HFFc6 (cell line): ENCODE measurements around the gene CTDP1. TPM values are rescaled to one million over a fixed set of nuclear protein-coding genes. Genes with fewer than 3 reads are reported as not detected.

Experiments used
- DNase-seq: peaks from one replicate; pipeline ENCODE4 v3.0.0-alpha.2; 2018
- H3K27ac Mint-ChIP-seq: 2 replicates; pipeline ENCODE4 v1.8.0; 2020; ENCODE audit warnings: mild to moderate bottlenecking, mixed read lengths
- H3K27me3 Mint-ChIP-seq: 2 replicates; pipeline ENCODE4 v1.8.0; 2021; ENCODE audit warnings: mild to moderate bottlenecking, moderate library complexity, mixed read lengths; ENCODE audit not compliant: insufficient read depth
- H3K36me3 Mint-ChIP-seq: 2 replicates; pipeline ENCODE4 v1.8.0; 2021; ENCODE audit warnings: low read depth, mixed read lengths
- H3K4me1 Mint-ChIP-seq: 2 replicates; pipeline ENCODE4 v1.8.0; 2020; ENCODE audit warnings: low read depth, mixed read lengths
- H3K4me3 Mint-ChIP-seq: 2 replicates; pipeline ENCODE4 v1.8.0; 2020; ENCODE audit warnings: mild to moderate bottlenecking, moderate library complexity, mixed read lengths
- H3K9me3 Mint-ChIP-seq: 2 replicates; pipeline ENCODE4 v1.8.0; 2020; ENCODE audit warnings: mild to moderate bottlenecking, mixed read lengths
- CTCF ChIP-seq: fragments of 200-600 bp; sonication (generic); IDR thresholded peaks from 2 replicates; pipeline ENCODE4 v1.5.0; 2021; ENCODE audit warnings: antibody characterized with exemption, mild to moderate bottlenecking
- total RNA-seq, 6 experiments: library from RNA; stranded (reverse); fragmentation: NEBNext Ultra II Directional; extraction: Animal tissue kit (Norgen Biotek cat#: 25700); gene quantifications; 2 replicates in 1 of 6; 3 replicates in 5 of 6; pipeline ENCODE4 v1.2.3, GENCODE V29; 2021

The CTDP1 gene
- total RNA-seq, 6 experiments from 2014 or later: 15.6 to 18.2 (median 16.6) TPM

GRCh38 chr18:79720359-79720733 is 40.7 kb downstream of the CTDP1 start:
- no peak for DNase-seq
- H3K4me3 Mint-ChIP-seq: no peak overlapping the region
- no peak for TF ChIP-seq CTCF
- H3K4me1 Mint-ChIP-seq: no peaks in the 10 kb centered on the region
- peaks cover 55% of the 10 kb centered on the region for H3K9me3 Mint-ChIP-seq
- H3K27ac Mint-ChIP-seq: no peak overlapping the region
- no peaks in the 10 kb centered on the region; the same call in 1 of the 2 replicates for H3K27me3 Mint-ChIP-seq
- H3K36me3 Mint-ChIP-seq: peaks cover 82% of the 10 kb centered on the region

- peaks cover 76% of the 10 kb centered on the region for H3K9me3 Mint-ChIP-seq
- no peak for TF ChIP-seq CTCF
- H3K36me3 Mint-ChIP-seq: peaks cover 92% of the 10 kb centered on the region
- no peak overlapping the region for H3K27ac Mint-ChIP-seq
- H3K4me1 Mint-ChIP-seq: no peaks in the 10 kb centered on the region
- DNase-seq: no peak
- no peak overlapping the region for H3K4me3 Mint-ChIP-seq
- H3K27me3 Mint-ChIP-seq: no peaks in the 10 kb centered on the region
Observed at GRCh38 chr18:79723036-79723435, 43.4 kb downstream of the CTDP1 start.

GRCh38 chr18:79723628-79724027 is 44.0 kb downstream of the CTDP1 start:
- Mint-ChIP-seq H3K27ac (no peak overlapping the region), H3K4me3 (no peak overlapping the region), H3K9me3 (peaks cover 77% of the 10 kb centered on the region), H3K27me3 (no peaks in the 10 kb centered on the region), H3K4me1 (no peaks in the 10 kb centered on the region), H3K36me3 (peaks cover 92% of the 10 kb centered on the region)
- DNase-seq: no peak
- TF ChIP-seq CTCF: no peak

GRCh38 chr18:79724299-79725080 is 44.9 kb downstream of the CTDP1 start:
- Mint-ChIP-seq H3K27me3 (no peaks in the 10 kb centered on the region), H3K4me3 (no peak overlapping the region), H3K36me3 (peaks cover 92% of the 10 kb centered on the region), H3K4me1 (no peaks in the 10 kb centered on the region), H3K9me3 (peaks cover 77% of the 10 kb centered on the region), H3K27ac (no peak overlapping the region)
- no peak for TF ChIP-seq CTCF
- DNase-seq: no peak

- H3K9me3 Mint-ChIP-seq: peaks cover 80% of the 10 kb centered on the region
- H3K4me3 Mint-ChIP-seq: no peak overlapping the region
- TF ChIP-seq CTCF: no peak
- H3K27me3 Mint-ChIP-seq: no peaks in the 10 kb centered on the region
- H3K36me3 Mint-ChIP-seq: peaks cover 92% of the 10 kb centered on the region
- H3K27ac Mint-ChIP-seq: no peak overlapping the region
- no peak for DNase-seq
- H3K4me1 Mint-ChIP-seq: no peaks in the 10 kb centered on the region
Observed at GRCh38 chr18:79725486-79725885, 45.9 kb downstream of the CTDP1 start.
